HG03565 (cell line): Measurements from ENCODE around the gene GOLGA6C.
A peak's percentile ranks its signal among the peaks of the same experiment; 100 is the strongest.
"Not testable (repeated sequence)": the region's sequence is repeated elsewhere in the genome, so short reads cannot be mapped to it uniquely, and the experiment has no call there.

Experiments used
- ATAC-seq: cut with Tn5 transposase; IDR thresholded peaks from one replicate; pipeline ENCODE4 v1.9.1; 2021; ENCODE audit warnings: mild to moderate bottlenecking, moderate library complexity; ENCODE audit not compliant: unreplicated experiment

GOLGA6C gene

DNA sequence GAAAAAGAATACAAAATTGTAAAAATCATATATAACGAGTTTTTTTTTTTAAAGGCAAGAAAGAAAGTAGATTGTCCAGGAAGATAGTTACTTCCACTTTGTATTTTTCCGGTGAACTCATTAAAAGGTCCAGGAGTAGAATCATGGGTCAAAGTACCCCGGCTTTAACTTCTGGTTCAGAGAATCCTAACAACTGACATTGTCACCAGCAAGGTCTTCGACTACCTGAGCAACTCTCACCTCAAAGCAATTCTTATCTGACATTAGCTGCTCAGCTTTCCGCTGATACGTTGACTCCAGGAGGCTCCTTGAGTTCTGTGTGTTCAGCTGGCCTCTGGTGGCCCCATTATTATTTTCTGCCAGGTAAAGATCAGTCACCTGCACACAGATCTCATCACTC is 9.1 kb upstream of the GOLGA6C start:
- not testable (repeated sequence) for ATAC-seq

DNA sequence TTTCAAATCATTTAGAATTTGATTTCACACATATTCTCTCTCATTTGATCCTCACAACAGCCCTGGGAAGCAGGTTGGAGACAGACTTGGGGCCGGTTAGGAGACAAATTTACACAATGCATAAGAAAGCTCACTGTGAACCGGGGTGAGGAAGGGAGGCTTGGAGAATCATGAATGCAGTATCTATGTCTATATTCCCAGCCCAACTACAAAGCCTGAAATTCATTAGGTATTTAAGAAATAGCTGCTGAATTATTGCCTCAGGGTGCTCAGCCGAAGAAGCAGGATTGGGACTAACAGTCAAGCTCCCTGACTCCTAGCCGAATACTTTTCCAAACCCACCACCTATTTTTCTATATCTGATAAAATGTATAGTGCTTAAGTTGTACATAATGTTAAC is 8.4 kb upstream of the GOLGA6C start:
- no peak for ATAC-seq

DNA sequence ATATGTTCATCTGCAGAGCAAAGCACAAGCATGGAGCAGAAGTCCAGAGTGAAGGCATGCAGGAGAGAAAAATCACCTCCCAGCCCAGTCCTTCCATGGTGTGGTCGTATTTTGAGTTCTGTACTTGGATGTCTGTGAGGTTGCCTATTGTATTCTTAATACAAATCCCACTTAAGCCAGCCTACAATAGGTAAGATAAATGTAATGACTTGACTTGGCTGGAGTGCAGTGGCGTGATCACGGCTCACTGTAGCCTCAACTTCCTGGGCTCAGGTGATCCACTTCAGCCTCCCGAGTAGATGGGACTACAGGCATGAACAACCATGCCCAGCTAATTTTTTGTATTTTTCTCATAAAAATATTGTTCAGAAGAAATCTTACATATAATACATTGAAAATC is 6.8 kb upstream of the GOLGA6C start:
- ATAC-seq: not testable (repeated sequence)

DNA sequence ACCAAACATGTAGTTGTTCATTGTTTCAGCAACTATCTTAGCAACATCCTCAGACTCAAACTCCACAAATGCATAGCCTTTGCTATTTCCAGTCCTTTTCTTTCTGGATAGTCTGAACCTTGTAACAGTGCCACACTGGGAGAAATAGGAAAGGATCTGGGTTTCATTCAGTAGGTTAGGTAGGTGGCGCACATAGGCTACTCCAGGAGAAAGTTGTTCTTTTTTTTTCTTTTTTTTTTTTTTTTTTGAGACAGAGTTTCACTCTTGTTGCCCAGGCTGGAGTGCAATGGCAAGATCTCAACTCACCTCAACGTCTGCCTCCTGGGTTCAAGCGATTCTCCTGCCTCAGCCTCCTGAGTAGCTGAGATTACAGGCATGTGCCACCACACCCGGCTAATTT is 5.8 kb upstream of the GOLGA6C start:
- ATAC-seq: not testable (repeated sequence)

DNA sequence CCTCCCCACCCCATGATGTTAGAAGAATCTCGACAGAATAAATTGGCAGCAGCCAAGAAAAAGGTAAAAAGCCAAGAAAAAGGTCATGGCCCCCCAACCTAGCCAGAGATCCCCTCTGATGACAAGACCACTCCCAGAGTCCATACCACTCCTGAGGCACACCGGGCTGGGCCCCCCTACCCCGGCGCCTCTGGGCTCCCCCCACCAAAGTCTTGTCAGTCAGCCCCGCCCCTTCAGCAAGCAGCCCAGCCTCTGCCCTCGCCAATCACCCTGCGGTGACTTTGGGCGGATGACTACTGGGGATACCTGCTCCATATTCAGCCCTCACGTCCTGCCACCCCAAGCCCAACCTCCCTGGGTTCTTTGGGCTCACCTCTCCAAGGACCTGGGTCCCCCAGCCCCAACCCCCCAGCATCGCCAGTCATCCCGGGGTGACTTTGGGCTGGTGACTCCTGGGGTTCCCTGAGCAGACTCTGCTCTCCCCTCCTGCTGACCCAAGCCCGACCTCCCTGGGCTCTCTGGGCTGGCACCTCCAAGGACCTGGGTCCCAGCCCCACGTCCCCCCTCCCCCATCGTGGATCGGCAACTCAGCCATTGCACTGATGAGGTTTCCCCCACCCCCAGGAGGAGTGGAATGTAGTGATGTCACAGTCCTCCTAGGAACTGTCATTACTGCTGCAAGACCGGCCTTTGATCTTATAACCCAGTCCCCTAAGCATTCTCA is 648 bp downstream of the GOLGA6C start:
- not testable (repeated sequence) for ATAC-seq

DNA sequence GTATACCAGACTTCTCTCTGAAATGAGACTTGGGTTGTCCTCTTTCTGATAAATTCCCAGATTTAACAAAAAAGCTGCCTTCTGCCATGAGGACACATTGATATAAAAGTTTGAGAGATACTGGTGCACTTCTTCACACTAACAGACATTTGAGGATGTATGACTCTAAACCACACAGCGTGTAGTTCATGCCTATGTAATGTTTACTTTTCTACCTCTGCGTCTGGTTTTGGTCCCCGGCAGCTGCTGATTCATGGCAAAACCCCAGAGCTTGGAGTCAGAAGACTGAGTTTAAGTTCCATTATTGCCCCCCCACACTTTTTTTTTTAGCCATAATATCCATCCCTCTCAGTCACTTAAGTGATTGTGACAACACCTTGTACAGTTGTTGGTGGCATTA is 1.7 kb downstream of the GOLGA6C start:
- ATAC-seq: not testable (repeated sequence)

DNA sequence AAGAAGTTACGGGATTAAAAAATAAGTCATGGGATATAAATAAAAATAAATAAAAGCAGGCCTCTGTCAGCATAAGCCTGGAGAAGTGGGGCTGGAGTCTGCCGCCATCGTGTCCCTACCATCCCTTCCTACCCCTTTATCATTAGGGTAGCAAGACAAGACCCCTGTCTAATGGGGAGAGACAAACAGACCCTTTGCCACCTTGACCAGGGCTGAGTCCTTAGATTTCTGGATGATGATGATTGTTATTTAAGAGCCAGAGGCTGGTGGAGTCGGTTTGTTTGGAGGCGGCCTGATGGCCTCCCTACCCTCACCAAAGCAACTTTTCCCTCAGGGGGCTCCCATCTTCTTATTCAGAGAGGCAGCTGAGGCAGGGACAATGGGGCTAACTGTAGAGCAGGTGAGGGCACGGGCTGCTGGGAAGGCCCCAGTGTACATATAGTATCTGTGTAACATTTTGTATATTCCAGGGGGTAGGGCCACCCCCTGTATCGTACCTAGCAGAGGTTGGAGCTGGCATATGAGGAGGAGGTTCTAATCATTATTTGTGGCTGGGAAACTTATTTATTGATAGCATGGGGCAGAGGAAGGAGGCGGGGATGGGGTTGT is 15.7 kb downstream of the GOLGA6C start:
- ATAC-seq: not testable (repeated sequence)

DNA sequence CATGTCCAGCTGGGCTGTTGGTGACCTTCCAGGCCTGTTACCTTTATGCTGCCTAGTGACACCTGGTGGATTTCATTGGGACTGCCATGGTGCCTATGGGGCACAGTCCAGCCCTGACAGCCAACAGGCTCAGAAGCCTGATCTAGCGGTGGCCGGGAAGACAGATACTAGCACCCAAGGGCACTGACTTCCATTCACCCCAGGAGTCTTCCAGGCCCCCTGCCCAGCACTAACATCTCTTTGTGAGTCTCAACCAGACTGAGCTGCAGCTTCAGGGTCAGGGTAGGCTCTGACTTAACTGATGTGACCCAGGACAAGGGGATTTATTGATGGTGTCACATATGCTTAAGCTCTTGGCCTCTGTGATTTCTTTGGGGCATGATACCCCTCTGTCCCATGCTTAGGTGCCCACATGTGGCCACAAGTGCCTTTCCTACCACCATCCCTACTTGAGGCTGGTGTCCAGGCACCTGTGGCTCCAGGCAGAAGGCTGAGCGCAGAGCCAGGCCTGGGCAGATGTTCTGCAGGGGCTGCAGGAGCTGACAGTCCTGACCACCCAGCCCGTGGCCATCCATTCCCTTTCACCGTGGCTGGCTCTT is 16.5 kb downstream of the GOLGA6C start:
- ATAC-seq: peak; percentile 87

DNA sequence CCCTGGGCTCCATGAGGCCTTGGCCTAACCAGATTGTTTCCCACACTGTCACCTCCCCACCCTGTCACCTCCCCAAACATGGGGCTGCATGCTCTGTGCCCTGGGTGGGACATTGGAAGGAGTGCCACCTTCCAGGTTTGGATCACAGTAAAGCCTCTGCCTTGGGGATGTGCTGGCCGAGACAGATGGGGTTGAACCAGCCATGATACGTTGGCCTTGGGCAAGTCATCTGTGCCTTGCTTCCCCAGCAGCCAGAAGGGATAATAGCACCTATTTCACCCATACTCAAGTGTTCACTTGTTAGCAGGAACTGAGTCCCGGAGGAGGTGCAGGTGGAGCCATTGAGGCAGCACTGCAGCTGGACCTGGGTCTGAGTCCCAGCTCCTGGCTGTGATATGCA is 17.5 kb downstream of the GOLGA6C start:
- ATAC-seq: not testable (repeated sequence)

DNA sequence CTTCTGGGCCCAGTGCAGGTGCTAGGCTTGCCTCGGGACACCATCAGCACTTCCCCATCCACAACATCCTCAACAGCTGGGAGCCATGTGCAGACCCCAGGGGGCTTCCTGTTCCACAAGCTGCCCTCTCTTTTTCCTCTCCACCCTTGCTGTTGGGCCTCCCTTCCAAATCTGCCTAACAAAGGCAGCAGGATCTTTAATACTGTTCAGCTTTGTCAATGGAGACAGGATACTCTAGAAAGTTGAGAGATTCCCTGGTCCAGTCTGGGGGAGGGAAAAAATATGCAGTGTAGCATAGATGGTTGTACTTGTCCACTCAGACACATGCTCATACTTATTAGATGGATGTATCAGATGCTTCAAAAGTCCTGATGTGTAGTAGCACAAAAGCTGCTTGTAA is 20.4 kb downstream of the GOLGA6C start:
- ATAC-seq: not testable (repeated sequence)

DNA sequence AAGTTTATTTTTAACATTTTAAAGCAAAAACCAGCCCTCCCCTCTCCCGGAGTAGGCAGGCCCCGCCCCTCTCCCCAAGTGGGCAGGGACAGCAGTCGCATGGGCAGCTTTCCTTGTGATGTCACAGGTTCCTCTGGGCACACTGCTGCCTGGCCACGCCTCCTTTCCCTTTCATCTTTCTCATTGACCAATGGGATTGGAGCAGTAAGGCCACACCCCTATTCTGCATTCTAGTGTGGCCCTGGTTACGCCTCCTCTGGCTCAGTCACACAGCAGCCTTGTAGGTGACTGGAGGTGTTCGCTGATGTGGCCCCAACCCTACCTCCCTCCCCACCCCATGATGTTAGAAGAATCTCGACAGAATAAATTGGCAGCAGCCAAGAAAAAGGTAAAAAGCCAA is 24.4 kb downstream of the GOLGA6C start, which contains the start of gene GOLGA6D:
Gene GOLGA6D (plus strand): TSS at position 264 of the 400 bp plus-strand sequence. CDS start 41 bp downstream, at position 305.
- ATAC-seq: not testable (repeated sequence)

DNA sequence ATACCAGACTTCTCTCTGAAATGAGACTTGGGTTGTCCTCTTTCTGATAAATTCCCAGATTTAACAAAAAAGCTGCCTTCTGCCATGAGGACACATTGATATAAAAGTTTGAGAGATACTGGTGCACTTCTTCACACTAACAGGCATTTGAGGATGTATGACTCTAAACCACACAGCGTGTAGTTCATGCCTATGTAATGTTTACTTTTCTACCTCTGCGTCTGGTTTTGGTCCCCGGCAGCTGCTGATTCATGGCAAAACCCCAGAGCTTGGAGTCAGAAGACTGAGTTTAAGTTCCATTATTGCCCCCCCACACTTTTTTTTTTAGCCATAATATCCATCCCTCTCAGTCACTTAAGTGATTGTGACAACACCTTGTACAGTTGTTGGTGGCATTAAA is 26.0 kb downstream of the GOLGA6C start:
- not testable (repeated sequence) for ATAC-seq

DNA sequence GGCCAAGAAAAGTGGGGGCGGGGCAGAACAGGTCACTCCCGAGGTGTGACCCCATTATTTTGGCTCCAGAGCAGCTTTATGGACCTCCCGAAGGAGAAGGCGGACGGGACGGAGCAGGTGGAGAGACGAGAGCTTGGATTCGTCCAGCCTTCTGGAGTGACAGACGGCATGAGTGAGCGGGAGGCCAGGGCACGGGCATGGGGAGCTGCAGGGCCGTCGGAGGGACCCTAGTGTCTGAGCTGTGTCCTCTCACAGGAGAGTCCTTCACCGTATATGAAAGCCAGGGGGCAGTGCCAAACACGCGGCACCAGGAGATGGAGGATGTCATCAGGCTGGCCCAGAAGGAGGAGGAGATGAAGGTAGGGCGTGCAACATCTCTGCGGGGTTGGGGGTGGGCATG is 35.5 kb downstream of the GOLGA6C start:
- not testable (repeated sequence) for ATAC-seq

DNA sequence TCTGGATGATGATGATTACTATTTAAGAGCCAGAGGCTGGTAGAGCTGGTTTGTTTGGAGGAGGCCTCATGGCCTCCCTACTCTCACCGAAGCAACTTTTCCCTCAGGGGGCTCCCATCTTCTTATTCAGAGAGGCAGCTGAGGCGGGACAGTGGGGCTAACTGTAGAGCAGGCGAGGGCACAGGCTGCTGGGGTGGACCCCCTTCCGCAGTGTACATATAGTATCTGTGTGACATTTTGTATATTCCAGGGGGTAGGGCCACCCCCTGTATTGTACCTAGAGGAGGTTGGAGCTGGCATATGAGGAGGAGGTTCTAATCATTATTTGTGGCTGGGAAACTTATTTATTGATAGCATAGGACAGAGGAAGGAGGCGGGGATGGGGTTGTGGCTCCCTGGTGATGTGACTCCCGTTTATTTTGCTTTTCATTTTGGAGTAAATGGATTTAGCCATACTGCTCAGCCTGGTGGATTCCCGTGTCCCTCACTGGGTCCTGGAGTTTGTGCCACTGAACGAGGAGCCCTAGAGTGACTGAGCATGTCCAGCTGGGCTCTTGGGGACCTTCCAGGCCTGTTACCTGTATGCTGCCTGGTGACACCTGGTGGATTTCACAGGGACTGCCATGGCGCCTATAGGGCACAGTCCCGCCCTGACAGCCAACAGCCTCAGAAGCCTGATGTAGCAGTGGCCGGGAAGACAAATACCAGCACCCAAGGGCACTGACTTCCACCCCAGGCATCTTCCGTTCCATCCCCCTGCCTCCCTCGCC is 40.6 kb downstream of the GOLGA6C start:
- ATAC-seq: not testable (repeated sequence)

DNA sequence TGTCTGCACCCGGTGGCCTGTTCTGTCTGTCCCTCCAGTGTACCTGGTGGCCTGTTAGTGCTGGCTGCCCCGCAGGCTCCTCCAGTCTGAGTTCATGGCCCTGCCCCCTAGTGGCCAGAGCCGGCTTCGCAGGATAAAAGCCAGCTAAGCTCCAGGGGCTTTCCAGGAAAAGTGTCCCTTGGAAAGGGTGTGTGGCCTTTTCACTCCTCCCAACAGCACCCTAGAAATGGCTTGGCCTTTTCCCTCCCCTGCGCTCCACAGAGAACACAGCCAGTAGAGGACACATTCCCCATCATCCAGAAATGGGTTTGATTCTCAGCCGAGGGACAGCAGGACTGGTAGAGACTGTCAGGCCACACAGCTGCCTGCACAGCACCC is 41.2 kb downstream of the GOLGA6C start:
- not testable (repeated sequence) for ATAC-seq

DNA sequence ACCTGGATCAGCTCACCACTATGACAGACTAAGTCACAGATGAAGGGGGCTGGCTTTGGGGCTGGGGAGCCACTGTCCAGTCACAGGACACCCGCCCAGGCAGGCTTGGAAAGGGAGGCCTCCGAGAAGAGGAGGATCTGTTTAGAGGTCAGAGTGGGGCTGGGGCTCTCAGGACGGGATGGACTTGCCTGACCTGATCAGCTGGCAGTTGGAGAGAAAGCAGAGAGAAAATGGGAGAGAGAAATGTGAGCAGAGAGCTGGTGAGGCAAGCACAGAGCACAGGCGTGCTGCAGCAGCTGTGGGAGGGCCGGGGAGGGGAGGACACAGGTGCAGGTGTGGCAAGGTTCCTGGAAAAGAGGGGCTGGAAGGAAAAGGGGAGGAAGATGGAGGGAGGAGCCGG is 41.9 kb downstream of the GOLGA6C start:
- not testable (repeated sequence) for ATAC-seq

DNA sequence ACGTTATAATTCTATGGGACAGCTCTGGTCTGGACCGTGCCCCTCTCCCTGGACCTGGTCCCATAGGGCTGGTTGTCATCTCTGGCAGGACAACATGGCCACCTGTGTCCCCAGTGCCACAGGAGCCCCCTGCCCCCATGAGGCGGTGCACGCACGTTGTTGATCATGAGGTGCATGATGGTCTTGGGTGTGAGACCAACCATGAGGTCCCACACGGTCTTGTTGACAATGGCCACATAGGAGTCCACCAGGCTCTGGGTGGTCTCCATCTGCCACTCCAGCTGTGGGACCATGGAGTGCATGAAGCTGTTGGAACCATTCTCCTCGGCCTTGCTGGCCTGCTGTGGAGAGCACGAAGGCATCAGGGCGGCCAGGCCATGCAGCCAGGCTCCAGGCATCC is 44.2 kb downstream of the GOLGA6C start:
- no peak for ATAC-seq

DNA sequence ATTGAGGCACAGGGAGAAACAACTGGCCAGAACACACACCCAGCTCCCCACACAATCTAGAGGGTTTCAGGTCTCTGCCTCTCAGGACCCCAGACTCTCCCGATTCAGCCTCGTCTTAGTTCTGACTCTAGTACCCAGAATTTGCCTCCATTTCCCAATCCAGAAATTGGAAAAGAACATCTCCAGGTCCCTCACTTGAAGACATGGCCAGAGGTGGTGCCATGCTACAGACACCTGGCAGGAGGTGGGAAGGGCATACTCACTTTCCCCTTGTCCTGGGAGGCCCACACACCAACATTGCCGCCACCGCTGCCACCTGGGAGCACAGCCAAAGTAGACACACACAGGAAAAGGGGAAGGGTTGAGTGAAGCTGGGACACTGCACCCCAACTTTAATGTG is 44.6 kb downstream of the GOLGA6C start:
- ATAC-seq: not testable (repeated sequence)

DNA sequence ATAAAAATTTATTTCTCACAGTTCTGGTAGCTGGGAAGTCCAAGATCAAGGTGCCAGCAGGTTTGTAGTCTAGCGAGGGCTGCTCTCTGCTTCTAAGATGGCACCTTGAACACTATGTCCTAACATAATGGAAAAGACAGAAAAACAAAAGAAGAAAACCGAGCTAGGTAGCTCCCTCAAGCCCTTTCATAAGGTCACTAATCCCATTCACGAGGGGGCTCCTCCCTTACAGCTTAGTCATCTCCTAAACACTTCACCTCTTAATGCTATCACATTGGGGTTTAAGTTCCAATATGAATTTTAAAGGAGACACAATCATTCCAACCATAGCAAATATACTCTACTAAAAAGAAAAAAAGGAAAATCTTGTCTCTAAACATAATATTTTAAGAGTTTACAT is 48.1 kb downstream of the GOLGA6C start:
- no peak for ATAC-seq

DNA sequence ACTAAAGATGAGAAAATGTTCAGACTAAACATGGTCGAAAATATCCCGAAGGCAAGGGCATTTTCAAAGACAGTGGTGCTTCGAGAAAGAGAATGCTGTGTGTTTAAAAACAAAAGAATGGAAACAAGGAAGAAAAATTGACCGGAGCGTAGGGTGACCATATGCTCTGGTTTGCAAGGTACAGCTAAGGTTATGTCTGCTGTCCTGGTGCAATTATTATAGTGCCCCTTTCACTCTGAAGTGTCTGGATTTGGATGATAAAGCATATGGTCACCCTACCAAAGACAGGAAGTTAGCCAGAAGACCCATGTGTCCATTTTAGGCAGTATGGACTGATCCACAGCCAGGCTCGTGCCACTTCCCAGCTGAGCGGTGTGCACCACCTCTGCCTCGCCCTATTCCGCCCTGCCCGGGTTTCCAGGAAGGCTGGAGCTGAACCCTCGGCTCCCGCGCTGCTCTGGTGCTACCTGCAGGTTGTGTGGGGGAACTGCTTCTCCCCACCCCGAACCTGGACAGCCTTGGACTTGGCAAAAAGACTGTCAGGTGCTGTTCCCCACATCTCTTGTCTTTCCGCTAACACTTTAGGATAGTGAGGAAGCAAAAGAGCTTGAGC is 49.8 kb downstream of the GOLGA6C start:
- ATAC-seq: no peak

DNA sequence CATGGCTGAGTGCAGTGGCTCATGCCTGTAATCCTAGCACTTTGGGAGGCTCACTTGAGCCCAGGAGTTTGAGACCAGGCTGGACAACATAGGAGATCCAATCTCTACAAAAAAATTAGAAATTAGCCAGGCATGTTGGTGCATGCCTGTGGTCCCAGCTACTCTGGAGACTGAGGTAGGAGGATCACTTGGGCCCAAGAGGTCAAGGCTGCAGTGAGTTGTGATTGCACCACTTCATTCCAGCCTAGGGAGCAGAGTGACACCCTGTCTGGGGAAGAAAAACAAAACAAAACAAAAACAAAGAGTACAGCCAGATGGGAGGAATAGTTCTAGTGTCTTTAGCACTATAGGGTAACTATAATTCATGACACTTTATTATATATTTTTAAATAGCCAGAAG is 51.6 kb downstream of the GOLGA6C start:
- no peak for ATAC-seq
